ENCODE data around the gene PPP2R3A.

Gene PPP2R3A

GRCh38 chr3:136171097-136171542, 205.6 kb downstream of the PPP2R3A start:
- DNase-seq (ENCODE audit: low spot score): no peak
- TF ChIP-seq, protein P1, sequence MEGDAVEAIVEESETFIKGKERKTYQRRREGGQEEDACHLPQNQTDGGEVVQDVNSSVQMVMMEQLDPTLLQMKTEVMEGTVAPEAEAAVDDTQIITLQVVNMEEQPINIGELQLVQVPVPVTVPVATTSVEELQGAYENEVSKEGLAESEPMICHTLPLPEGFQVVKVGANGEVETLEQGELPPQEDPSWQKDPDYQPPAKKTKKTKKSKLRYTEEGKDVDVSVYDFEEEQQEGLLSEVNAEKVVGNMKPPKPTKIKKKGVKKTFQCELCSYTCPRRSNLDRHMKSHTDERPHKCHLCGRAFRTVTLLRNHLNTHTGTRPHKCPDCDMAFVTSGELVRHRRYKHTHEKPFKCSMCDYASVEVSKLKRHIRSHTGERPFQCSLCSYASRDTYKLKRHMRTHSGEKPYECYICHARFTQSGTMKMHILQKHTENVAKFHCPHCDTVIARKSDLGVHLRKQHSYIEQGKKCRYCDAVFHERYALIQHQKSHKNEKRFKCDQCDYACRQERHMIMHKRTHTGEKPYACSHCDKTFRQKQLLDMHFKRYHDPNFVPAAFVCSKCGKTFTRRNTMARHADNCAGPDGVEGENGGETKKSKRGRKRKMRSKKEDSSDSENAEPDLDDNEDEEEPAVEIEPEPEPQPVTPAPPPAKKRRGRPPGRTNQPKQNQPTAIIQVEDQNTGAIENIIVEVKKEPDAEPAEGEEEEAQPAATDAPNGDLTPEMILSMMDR (IDR thresholded peaks at IDR 0.05; ENCODE audit: extremely low read depth, missing control alignments): no peak

DNA sequence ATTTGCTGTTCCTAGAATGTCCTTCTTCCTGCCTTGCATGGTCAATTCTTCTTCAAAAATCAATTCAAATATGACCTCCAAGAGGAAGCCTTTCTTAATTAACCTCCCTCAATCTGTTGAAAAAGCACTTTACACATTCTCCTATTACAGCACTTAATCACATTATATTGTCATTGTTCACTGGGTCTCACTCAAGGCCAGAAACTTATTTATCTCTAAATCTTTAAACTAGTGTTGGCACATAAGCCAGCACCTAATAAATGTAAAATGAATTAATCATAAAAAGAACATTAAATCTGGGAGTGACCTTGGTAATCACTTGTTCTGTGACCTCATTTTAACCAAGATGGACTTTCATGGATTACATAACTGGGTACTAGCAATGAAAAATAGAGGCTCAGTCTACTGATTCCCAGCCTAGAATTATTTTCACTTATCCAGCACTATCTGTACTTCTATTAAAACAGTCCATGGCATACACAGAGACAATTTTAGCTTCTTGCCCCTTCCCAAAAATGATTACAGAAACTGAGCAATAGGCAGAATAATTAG, 208.5 kb downstream of the PPP2R3A start:
- TF ChIP-seq, protein P1 (IDR thresholded peaks at IDR 0.05; ENCODE audit: extremely low read depth, missing control alignments): no peak
- DNase-seq (ENCODE audit: low spot score): no peak

GRCh38 chr3:136177876-136178275, 212.3 kb downstream of the PPP2R3A start:
- DNase-seq (ENCODE audit: low spot score): no peak
- TF ChIP-seq, protein P1 (IDR thresholded peaks at IDR 0.05; ENCODE audit: extremely low read depth, missing control alignments): no peak

DNA sequence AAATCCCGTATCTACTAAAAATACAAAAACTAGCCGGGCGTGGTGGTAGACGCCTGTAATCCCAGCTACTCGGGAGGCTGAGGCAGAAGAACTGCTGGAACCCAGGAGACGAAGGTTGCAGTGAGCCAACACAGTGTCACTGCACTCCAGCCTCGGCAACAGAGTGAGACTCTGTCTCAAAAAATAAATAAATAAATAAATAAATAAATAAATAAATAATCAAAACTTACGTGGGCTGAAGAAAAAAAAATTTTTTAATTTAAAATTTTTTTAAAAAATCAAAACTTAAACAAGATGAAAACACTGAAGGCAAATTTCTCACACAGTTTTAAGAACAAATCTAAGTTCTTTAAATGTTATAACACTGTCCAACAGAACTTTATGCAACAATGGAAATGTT, 216.2 kb downstream of the PPP2R3A start:
- DNase-seq (ENCODE audit: low spot score): no peak
- TF ChIP-seq, protein P1 (IDR thresholded peaks at IDR 0.05; ENCODE audit: extremely low read depth, missing control alignments): no peak

GRCh38 chr3:136184703-136185102, 219.2 kb downstream of the PPP2R3A start:
- TF ChIP-seq, protein P1 (IDR thresholded peaks at IDR 0.05; ENCODE audit: extremely low read depth, missing control alignments): no peak
- no peak for DNase-seq (ENCODE audit: low spot score)

- DNase-seq (ENCODE audit: low spot score): no peak
- TF ChIP-seq, protein P1 (IDR thresholded peaks at IDR 0.05; ENCODE audit: extremely low read depth, missing control alignments): no peak
Observed at GRCh38 chr3:136186344-136186743, 220.8 kb downstream of the PPP2R3A start.

DNA sequence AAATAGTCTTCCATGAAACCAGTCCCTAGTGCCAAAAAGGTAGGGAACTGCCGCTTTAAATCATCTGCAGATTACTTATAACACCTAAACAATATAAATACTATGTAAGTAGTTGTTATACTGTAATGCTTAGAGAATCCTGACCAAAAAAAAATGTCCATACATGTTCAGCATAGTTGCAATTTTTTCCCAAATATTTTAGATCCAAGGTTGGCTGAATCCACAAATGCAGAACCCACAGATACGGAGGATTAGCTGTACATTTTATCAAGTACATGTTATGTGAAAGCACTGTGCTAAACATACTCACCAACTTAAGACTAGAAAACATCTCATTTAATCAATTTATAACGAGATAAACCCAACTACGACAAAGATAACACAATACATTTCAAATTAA, 221.3 kb downstream of the PPP2R3A start:
- DNase-seq (ENCODE audit: low spot score): no peak
- TF ChIP-seq, protein P1 (IDR thresholded peaks at IDR 0.05; ENCODE audit: extremely low read depth, missing control alignments): no peak

Data from GM20000 (cell line).